Ascending aorta (tissue), 2 donors: ENCODE data around the gene CD163L1. TPM values are rescaled to one million over a fixed set of nuclear protein-coding genes. Genes with fewer than 3 reads are reported as not detected.

Source experiments
- DNase-seq, 2 donors: peaks; one replicate each; pipeline ENCODE4 v3.0.0-alpha.2; 2019; ENCODE audit warnings: low spot score in 2 of 2
- H3K27ac ChIP-seq, 2 donors: fragments of 200-600 bp; sonication (generic); one replicate each; pipeline ENCODE4 v1.5.1; 2016 to 2017; ENCODE audit warnings: mild to moderate bottlenecking in 1 of 2
- H3K27me3 ChIP-seq: fragments of 200-600 bp; sonication (generic); one replicate; pipeline ENCODE4 v1.5.1; 2017
- H3K36me3 ChIP-seq, 2 donors: fragments of 200-600 bp; sonication (generic); one replicate each; pipeline ENCODE4 v1.5.1; 2016
- H3K4me1 ChIP-seq, 2 donors: fragments of 200-600 bp; sonication (generic); one replicate each; pipeline ENCODE4 v1.5.1; 2016 to 2017; ENCODE audit warnings: mild to moderate bottlenecking in 1 of 2
- H3K4me3 ChIP-seq, 2 donors: fragments of 200-600 bp; sonication (generic); one replicate each; pipeline ENCODE4 v1.5.1; 2016 to 2017; ENCODE audit warnings: mild to moderate bottlenecking in 1 of 2
- H3K9me3 ChIP-seq, 2 donors: fragments of 200-600 bp; sonication (generic); one replicate each; pipeline ENCODE4 v1.5.1; 2016
- intact Hi-C: fragments of 100-400 bp; cut with DNase I; formaldehyde crosslinking; loops from one replicate; pipeline ENCODE4 v1.15.1; 2023
- total RNA-seq: library from RNA; depleted of rRNA; stranded (reverse); fragments of >200 nt; gene quantifications from one replicate; pipeline ENCODE4 v1.1.0, GENCODE V29; 2016
- TF ChIP-seq, protein P1 (sequence below), 3 experiments: fragments of 200-600 bp in 2 of 3; fragments of 450-650 bp in 1 of 3; sonication (generic) in 2 of 3; IDR thresholded peaks; one replicate each; pipeline ENCODE4 v1.5.1; 2016 to 2019; ENCODE audit warnings: antibody characterized with exemption in 3 of 3, mild to moderate bottlenecking in 1 of 3, moderate library complexity in 1 of 3

CD163L1 gene
- total RNA-seq, 1 donor from 2014 or later: not detected

DNA sequence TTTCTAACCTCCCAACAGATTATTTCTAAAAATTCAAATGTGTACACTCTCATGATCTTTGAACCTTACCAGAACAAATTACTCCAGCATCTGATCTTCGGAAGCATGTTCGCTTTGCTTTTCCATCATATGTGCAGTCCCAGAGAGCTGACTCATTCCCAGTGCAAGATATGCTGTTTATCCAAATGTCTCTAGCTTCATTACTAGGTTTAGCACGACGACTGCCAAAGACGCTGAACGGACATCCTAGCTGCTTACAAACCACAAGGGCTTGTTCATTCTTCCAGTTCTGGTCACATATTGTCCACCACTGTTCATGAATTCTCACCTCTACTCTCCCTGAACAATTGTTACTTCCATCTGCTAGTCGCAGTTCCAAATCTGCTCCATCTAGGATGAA is 40.5 kb downstream of the CD163L1 start:
- no peaks in the 10 kb centered on the region for H3K9me3 ChIP-seq
- H3K27ac ChIP-seq: no peak overlapping the region
- TF ChIP-seq, protein P1, sequence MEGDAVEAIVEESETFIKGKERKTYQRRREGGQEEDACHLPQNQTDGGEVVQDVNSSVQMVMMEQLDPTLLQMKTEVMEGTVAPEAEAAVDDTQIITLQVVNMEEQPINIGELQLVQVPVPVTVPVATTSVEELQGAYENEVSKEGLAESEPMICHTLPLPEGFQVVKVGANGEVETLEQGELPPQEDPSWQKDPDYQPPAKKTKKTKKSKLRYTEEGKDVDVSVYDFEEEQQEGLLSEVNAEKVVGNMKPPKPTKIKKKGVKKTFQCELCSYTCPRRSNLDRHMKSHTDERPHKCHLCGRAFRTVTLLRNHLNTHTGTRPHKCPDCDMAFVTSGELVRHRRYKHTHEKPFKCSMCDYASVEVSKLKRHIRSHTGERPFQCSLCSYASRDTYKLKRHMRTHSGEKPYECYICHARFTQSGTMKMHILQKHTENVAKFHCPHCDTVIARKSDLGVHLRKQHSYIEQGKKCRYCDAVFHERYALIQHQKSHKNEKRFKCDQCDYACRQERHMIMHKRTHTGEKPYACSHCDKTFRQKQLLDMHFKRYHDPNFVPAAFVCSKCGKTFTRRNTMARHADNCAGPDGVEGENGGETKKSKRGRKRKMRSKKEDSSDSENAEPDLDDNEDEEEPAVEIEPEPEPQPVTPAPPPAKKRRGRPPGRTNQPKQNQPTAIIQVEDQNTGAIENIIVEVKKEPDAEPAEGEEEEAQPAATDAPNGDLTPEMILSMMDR (IDR thresholded peaks at IDR 0.05): no peak
- H3K4me1 ChIP-seq: no peaks in the 10 kb centered on the region
- DNase-seq: no peak
- no peak overlapping the region for H3K4me3 ChIP-seq
- intact Hi-C loops: no loop called here
- no peaks in the 10 kb centered on the region for H3K27me3 ChIP-seq
- no peaks in the 10 kb centered on the region for H3K36me3 ChIP-seq

DNA sequence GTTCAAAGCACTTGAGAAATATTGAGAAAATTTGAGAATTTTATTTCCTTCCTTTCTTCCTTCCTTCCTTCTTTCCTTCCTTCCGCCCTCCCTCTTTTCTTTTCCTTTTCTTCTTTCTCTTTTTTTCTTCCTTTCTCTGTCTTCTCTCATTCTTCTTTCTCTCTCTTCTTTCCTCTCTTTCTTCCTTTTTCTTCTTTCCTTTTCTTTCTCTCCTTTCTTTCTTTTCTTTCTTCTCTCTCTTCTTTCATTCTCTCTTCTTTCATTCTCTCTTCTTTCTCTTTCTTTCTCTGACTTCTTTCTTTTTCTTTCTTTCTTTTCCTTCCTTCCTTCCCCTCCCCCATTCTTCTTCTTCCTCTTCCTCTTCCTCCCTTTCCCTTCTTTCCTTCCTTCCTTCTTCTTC is 44.9 kb downstream of the CD163L1 start:
- no peaks in the 10 kb centered on the region for H3K36me3 ChIP-seq
- H3K27ac ChIP-seq: no peak overlapping the region
- intact Hi-C loops: no loop called here
- DNase-seq: no peak
- H3K9me3 ChIP-seq: no peaks in the 10 kb centered on the region
- no peak overlapping the region for H3K4me3 ChIP-seq
- TF ChIP-seq, protein P1 (IDR thresholded peaks at IDR 0.05): no peak
- no peaks in the 10 kb centered on the region for H3K4me1 ChIP-seq
- H3K27me3 ChIP-seq: no peaks in the 10 kb centered on the region

DNA sequence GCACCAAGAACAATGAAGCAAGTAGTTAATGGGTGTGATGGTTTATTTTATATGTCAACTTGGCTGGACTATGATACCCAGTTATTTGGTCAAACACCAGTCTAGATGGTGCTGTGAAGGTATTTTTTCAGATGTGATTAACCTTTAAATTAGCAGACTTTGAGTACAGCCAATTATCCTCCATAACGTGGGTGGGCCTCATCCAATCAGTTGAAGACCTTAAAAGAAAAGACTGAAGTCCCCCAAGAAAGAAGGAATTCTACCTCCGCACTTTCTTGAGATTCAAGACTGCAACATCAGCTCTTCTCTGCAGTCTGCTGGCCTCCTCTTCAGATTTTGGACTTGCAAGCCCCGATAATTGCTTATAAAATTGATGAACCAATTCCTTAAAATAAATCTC is 47.5 kb downstream of the CD163L1 start:
- TF ChIP-seq, protein P1 (IDR thresholded peaks at IDR 0.05): no peak
- DNase-seq: no peak
- intact Hi-C loops: no loop called here
- Histone ChIP-seq H3K36me3 (no peaks in the 10 kb centered on the region), H3K4me1 (no peaks in the 10 kb centered on the region), H3K27ac (no peak overlapping the region), H3K4me3 (no peak overlapping the region), H3K27me3 (no peaks in the 10 kb centered on the region), H3K9me3 (no peaks in the 10 kb centered on the region)

DNA sequence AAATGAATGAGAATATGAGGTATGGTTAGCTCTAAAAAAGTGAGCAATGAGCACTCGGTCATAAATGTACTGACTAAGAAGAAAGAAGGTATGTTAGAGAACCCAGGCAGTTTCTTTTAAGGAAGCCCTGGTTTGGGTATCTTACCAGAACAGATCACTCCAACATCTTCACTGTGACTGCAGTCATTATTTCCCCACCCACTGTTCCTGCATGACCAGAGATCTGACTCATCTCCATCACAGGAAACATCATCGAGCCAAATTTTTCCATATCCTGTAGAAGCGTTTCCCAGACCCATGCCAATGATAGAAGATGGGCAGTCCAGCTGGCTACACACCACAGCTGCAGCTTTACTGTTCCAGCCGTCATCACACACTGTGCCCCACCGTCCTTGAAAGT is 48.0 kb downstream of the CD163L1 start:
- Histone ChIP-seq H3K27ac (no peak overlapping the region), H3K9me3 (no peaks in the 10 kb centered on the region), H3K4me3 (no peak overlapping the region), H3K4me1 (no peaks in the 10 kb centered on the region), H3K36me3 (no peaks in the 10 kb centered on the region), H3K27me3 (no peaks in the 10 kb centered on the region)
- TF ChIP-seq, protein P1 (IDR thresholded peaks at IDR 0.05): no peak
- no peak for DNase-seq
- intact Hi-C loops: no loop called here

DNA sequence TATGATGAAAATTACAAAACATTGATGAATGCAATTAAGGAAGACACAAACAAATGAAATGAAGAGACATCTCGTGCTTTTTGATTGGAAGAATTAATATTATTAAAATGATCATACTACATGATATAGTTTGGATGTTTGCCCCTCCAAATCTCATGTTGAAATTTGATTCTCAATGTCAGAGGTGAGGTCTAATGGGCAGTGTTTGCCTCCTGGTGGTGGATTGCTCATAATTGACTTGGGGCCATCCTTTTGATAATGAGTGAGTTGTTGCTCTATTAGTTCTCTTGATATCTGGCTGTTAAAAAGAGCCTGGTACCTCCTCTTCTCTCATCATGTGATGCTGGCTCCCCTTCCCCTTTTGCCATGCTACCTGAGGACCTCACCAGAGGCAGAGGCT is 56.7 kb downstream of the CD163L1 start:
- DNase-seq: no peak

More for the DNA sequence above, 56.7 kb downstream of the CD163L1 start:
- Histone ChIP-seq H3K4me3 (no peak overlapping the region), H3K27me3 (no peaks in the 10 kb centered on the region), H3K4me1 (no peaks in the 10 kb centered on the region), H3K27ac (no peak overlapping the region), H3K9me3 (no peaks in the 10 kb centered on the region), H3K36me3 (no peaks in the 10 kb centered on the region)
- TF ChIP-seq, protein P1 (IDR thresholded peaks at IDR 0.05): no peak
- intact Hi-C loops: no loop called here
